G401.6 (cell line): ENCODE measurements around the gene CLCN6.

Experiments used
- FAIRE-seq: peaks from 2 replicates; lab custom pipeline; 2012; peaks lifted over from hg19 to GRCh38; lab: Jason Lieb, UNC

CLCN6 gene

DNA sequence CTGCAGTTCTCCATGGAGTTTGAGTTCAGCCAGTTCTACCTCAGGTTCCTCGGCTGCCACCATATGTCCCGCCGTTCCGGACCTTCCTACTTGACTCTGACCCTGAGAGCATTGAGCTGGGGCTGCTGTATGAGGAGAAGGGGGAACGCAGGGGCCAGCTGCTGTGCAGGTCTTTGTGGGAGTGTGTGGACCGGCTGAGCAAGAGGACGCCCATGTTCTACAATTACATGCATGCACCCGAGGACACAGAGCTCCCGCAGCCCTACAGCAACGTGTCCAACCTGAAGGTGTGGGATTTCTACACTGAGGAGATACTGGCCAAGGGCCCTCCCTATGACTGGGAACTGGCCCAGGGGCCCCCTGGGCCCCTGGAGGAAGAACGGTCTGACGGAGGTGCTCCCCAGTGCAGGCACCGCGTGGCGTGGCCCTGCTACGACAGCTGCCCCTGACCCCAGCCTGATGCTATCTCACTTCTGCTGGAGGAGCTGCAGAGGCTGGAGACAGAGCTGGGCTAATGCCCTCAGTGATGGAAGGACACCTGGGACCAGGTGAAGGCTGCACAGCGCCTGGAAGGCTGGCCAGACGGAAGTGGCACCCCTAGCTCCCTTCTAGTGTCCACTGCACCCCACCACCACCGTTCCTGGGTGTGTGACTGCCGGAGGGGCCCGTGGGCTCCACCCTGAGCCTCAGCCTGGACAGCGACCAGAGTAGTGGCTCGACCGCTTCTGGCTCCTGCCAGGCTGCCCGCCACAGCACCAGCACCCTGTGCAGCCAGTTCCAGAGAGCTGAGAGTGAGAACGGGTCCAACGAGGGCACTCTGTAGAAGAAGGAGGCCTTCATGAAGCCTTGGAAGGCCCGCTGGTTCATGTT is 73.6 kb downstream of the CLCN6 start:
- FAIRE-seq, result no peak

- FAIRE-seq, result no peak
Measured at GRCh38 chr1:11880181-11880575, 74.2 kb downstream of the CLCN6 start.

DNA sequence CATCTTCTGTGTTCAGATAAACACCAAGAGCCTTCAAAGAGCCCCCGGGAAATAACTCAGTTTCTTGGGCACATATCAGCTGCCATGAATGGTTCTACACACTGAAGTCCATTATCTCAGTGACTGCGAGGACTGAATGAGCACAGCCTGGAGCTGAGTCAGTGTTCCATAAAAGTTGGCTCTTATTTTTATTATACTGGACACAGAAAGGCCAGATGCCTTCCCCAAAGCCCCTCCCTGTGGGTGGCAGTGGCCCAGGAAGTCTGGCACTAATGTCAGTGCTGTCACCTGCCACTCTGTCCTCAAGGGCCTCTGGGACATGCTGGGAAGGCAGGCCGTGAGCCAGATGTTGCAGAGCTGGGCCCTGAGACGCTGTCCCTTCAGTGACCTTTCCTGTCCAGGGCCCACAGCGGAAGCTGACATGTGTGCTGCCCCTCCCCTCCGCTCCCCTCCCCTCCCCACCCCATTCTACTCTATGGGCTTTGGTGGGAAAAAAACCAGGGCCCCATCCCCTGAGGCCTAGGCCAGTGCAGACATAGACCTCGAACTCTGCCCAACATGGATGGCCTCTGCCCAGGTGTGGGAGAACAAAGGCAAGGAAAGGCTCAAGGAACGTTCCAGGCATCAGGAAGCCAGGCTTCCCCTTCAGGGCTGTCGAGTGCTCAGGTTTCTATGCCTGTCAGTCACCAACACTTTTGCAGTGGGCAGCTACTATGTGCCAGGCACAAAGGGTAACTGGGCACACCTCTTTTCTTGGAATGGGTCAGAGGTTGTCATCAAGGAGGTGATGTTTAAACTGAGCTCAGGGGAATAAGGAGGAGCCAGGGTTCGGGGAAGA is 75.1 kb downstream of the CLCN6 start:
- FAIRE-seq, result no peak

DNA sequence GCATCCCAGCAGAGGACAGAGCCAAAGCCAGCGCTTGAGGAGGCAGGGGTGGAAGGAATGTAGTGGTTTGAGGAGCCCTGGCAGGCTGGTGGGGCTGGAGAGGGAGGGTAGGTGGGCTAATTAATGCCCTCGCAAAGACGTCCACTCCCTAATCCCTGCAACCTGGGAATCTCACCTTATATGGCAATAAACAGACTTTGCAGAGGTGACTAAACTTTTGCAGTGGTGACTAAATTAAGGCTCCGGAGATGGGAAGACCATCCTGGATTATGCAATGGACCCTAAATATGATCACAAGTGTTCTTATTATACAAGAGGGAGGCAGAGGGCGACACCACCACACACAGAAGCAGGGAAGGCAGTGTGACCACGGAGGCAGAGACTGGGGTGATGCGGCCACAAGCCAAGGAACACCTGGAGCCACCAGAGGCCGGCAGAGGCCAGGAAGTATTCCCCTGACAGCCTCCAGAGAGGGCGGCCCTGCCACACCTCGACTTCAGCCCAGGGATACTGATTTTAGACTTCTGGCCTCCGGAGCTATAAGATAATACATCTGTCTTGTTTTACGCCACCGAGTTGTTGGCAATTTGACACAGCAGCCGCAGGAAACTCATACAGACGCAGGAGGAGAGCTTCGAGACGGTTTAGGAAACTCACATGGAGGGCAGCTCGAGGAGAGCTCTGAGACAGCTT is 75.9 kb downstream of the CLCN6 start:
- no peak for FAIRE-seq

DNA sequence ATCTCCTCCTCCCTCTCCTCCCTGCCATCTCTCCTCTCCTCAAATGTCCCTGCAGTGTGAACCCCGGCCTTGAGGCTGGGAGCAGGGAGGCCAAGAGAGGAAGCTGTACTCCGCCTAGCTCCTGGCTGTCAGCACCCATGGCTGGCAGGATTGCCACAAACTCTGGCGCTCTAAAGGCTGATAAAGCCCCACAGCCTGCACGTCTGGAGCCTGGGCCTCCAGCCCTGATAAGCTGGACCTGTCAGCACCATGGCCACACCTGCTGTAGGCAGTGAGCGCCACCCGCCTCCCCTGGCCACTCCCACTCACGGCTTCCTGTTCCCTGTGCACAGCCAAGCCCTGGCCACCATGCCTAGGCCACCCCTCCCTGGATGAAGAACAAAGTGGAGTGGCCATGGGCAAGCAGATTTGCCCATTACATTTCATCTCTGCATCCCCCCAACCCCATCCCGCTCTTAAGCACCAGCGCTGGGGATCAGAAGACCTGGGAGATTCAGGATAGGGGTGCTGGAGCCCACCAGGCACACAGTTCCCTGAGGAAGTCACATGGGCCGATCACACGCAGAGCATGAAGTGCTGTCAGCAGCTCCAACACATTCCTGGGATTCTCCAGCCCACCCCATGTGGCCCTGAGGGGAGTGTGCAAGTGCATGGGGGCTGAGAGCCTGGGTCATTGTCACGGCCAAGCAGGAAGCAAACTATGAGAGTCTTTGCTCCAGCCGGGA is 77.0 kb downstream of the CLCN6 start:
- no peak for FAIRE-seq

DNA sequence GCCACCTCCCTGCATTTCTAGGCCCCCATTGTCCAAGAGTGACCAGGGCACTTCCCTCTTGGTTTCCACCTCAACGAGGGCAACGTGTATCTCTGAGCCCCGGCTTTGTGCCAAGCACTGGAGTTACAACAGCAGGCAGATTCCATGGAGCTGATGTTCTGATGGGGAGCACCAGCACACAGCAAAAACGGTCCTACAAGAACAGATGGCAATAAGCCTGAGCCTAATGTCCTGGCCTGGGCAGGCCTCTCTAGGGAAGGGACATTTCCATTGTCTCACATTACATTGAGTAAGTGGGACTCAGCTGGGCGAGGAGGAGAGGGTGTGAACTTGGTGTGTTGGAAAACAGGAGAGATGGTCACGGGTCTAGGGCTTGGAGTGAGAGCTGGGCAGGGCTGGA is 79.9 kb downstream of the CLCN6 start:
- FAIRE-seq, result no peak

DNA sequence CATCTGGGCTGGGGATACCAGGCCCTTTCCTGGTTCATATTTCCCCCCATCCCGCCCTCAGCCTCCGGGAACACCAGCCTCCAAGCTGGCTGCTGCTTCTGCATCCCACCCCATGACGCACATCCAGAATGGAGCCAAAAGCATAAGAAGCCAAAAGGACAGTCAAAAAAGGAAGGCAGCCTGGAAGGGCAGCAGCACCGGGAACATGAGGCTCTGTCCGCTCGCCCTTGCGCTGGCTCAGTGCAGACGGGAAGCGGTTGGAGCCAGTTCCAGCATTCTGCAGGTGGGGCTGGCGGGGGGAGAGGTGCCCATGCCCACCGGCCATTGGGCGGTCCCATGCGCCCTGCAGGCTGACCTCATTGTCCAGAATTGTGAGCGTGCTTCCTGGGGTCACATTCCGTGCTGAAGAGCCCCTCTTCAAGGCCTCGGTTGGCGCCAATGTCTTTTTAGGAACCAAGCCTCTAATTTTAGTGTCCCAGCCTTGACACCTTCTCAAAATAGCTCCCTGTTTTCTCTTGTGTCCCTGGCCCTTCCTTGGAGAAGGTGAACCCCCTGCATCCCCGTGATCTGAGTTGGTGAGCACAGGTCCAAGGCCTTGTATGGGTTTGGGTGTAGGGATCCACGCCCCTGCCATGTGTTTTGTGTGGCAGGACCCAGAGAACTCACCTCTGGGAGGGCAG is 81.1 kb downstream of the CLCN6 start:
- FAIRE-seq, result no peak

- FAIRE-seq, result no peak
Measured at GRCh38 chr1:11887666-11888007, 81.6 kb downstream of the CLCN6 start.

DNA sequence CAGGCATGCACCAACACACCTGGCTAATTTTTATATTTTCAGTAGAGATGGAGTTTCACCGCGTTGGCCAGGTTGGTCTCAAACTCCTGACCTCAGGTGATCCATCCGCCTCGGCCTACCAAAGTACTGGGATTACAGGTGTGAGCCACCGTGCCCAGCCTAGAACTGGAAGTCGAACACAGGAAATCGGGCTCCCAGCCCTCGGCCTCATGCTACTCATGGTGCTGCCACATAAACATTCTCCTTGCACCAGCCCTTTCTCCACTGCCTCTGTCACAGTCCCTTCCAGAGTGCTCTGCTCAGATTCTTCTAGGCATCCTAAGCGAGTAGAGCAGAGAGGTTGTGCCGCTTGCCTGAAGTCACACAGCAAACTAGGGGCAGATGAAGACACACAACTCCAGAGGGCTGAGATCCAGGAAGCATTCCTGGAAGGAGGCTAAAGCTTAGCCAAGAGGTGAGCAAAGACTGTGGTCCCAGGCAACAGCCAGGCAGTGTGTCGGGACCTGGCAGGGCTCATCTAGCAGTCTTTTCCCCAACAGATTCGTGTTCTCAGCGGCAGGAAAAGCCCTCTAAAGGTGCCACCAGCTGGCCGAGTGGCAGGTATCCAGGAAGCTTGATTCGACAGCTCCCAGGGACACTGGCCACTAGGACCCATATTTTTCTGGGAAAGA is 82.3 kb downstream of the CLCN6 start:
- no peak for FAIRE-seq

DNA sequence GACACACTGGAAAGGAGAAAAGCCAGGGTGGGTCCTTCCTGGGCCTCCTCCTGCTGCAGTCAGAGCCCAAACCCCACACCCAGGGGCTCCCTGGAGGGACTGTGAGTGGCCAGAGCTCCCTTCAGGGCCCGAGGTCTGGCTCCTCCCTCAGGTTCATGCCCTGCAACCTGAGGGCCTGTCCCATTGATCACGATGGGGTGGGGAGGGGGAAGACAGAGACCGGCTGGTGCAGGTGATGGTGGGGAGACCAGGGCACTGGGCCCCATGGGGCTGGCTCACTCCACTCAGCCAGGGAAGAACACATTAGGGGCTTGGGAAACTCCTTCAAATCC is 82.9 kb downstream of the CLCN6 start:
- no peak for FAIRE-seq

DNA sequence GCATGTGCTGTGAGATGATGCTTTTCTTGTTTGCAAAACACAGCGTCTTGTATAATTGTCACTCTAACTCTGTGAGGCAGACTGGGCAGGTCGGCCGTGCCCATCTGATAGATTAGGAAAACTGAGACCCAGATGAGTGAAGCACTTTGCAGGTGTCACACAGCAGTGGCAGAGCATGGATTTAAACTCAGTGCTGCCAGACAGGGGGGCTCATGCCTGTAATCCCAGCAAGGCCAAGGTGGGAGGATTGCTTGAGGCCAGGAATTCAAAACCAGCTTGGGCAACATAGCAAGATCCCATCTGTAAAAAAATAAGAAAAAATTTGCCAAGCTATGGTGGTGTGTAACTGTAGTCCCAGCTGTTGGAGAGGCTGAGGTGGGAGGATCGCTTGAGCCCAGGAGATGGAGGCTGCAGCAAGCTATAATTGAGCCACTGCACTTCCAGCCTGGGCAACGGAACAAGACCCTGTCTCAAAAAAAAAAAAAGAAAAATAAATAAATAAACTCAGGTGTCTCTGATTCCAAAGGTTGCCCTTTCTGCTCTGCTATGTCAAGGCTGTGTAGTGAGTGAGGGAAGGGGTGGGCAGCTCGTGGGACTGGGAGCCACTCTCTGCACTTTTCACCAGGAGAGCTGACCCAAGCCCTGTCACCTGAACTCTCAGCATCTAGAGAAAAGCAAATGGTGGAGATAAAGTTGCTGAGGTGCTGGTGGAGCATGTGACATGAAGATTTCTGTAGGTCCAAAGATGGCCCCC is 85.6 kb downstream of the CLCN6 start:
- no peak for FAIRE-seq
